Mononuclear cell (primary cell): ENCODE results near the gene SLC6A1. TPM values are rescaled to one million over a fixed set of nuclear protein-coding genes. Genes with fewer than 3 reads are reported as not detected.

Source experiments
- total RNA-seq: library from RNA; depleted of rRNA; stranded (reverse); fragments of >200 nt; gene quantifications from one replicate; pipeline ENCODE4 v1.2.3, GENCODE V29; 2012

SLC6A1 gene
- total RNA-seq, 1 donor: under 0.01 TPM

Other genes starting within 250 kb of the SLC6A1 start
- gene SLC6A11, start 176.5 kb upstream of the SLC6A1 start, total RNA-seq: under 0.01 TPM
- gene HRH1, start 161.7 kb downstream of the SLC6A1 start, total RNA-seq: 2.4 TPM